Activated CD8-positive, alpha-beta memory T cell treated with anti-CD3 and anti-CD28 coated beads, Interleukin-2, amount 50 U/mL, for 24 hours (primary cell): ENCODE data around the gene SLC6A4.
"Not testable (repeated sequence)": the region's sequence is repeated elsewhere in the genome, so short reads cannot be mapped to it uniquely, and the experiment has no call there.

Experiments
- DNase-seq: peaks from one replicate; pipeline ENCODE4 v3.0.0-alpha.2; 2020; ENCODE audit errors: extremely low read depth

SLC6A4 gene

DNA sequence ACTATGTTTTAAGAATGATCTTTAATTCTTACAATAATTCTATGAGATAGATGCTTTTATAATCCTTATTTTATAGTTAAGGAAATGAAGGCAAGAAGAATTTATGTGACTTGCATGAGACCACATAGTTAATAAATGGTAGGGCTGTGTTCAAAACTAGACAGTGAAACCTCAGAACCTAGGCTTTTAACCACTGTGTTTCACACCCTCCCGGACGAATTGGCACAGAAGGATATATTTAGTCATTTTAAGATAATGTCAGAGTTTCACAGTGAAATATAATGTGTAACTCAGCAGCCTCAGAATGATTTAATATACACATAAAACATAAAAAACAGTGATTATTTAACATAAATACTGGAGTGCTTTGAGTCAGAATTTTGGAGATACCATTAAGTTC lies 61.8 kb downstream of the SLC6A4 start:
- peak; percentile 4 for DNase-seq

DNA sequence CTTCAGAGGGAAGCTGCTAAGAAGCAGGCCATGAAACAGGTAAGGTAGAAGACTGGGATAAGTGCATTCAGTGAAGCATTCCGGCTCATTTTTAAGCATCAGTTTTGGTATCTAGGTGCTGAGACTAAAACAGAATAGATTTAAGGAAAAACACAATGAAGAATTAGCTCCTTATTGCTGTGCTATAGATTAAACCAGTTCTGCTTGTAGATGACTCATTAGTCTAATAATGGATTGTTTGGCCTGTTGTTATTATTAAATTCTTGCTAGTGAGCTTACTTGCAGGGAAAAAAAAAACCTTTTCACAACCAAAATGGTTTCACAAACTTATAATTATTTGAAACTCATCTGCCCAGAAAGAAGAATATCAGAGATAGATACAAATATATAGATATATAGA lies 62.9 kb downstream of the SLC6A4 start:
- DNase-seq, result no peak

DNA sequence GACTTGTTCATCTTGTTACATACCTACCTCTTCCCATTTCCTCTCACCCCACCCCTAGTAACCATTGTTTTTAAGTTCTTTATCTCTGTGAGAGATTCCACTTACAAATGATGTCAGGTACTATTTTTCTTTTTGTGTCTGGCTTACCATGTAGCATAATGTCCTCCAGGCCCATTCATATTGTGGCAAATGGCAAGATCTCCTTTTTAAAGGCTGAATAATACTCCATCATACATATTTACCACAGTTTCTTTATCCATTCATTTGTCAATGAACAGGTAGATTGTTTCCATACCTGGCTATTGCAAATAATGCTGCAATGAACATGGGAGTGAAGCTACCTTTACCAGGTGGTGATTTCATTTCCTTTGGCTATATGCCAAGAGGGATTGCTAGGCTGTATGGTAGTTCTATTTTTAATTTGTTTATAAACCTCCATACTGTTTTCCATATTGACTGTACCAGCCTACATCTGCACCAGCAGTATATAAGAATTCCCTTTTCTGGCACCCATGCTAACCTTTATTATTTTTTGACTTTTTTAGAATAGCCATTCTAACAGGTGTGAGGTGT lies 65.0 kb downstream of the SLC6A4 start:
- DNase-seq, result no peak

DNA sequence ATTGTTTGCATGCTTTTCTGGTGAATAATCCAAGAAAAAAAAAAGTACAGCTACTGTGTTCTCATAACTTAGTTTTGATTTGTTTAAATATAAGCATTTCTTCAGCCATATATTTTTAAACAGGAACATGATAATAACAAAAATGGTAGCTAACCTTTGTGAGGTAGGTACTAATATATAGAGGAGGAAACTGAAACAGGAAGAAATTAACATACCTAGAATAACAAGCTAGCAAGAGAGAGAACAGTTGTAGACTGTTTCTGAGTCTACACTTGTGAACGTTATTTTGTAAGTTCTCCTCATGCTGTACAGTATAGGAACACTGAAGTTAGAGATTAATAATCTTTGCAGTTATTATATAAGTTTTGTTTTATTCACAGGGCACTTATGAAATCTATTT lies 69.5 kb downstream of the SLC6A4 start:
- DNase-seq, result no peak

DNA sequence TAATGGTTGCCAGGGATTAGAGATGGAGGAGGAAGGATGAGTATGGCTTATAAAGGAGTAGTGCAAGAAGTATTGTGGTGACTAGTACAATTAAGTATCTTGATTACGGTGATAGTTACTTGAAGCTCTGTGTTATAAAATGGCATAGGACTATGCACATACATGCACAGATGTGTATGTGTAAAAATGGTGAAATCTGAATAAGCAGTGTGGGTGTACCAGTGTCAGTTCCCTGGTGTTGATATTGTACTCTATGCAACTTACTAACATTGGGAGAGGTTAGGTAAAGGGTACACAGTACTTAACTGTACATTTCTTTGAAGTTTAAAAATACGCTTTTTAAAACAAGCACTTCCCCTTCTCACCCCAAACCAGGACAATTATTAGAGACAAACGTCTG lies 70.3 kb downstream of the SLC6A4 start:
- no peak for DNase-seq

DNA sequence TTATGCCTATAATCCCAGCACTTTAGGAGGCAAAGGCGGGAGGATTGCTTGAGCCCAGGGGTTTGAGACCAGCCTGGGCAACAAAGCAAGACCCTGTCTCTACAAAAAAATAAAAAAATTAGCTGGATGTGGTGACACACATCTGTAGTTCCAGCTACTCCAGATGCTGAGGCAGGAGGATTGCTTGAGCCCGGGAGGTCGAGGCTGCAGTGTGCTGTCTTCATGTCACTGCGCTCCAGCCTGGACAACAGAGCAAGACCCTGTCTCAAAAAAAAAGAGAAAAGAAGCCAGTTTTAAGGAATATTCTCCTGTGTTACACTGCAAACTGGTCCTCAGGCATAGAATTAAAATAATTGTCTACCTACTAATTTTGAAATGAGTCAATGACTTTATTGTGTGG lies 71.0 kb downstream of the SLC6A4 start:
- no peak for DNase-seq

DNA sequence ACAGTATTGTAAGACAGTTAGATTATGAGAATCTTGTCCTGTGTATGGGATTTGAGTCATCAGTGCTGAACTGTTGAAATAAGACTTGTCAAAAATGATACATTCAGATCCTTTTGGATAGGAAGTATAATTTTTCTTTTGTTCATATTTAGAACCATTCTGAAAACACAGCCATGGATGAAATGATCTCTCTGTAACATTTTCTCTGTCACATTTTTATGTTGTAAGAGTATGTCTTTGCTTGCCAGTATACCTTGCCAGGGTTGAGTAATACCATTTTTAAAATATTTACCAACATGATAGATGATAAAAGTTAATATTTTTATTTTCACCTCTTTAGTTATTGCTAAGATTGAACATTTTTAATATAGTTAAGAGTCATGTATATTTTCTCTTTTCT lies 73.9 kb downstream of the SLC6A4 start:
- no peak for DNase-seq

DNA sequence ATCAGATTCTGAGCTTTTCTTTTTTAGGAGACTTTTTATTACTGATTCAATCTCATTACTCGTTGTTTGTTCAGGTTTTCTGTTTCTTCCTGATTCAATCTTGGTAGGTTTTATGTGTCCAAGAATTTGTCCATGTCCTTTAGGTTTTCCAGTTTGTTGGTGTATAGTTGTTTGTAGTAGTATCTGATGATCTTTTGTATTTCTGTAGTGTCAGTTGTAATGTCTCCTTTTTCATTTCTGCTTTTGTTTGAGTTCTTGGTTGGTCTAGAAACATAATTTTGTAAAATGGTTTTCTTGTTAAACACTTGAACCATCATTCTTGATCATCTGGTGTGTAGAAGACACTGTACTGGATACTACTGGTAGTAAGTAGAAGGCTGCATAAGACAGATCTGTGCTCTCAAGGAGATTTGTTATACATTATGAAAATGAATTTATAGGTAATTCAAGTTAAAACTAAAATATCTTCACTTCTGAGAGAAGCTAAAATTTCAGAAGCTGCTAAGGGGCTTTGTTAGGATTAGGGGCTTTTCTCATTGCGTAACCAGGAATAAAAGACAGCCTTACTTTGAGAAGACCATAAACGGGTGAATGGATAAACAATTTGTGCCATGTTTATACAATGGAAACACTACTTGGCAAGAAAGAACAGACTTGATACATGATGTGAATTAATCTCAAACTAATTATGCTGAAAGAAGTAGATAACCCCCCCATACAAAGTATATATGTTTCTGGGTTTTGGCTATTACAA lies 74.9 kb downstream of the SLC6A4 start:
- DNase-seq, result no peak

DNA sequence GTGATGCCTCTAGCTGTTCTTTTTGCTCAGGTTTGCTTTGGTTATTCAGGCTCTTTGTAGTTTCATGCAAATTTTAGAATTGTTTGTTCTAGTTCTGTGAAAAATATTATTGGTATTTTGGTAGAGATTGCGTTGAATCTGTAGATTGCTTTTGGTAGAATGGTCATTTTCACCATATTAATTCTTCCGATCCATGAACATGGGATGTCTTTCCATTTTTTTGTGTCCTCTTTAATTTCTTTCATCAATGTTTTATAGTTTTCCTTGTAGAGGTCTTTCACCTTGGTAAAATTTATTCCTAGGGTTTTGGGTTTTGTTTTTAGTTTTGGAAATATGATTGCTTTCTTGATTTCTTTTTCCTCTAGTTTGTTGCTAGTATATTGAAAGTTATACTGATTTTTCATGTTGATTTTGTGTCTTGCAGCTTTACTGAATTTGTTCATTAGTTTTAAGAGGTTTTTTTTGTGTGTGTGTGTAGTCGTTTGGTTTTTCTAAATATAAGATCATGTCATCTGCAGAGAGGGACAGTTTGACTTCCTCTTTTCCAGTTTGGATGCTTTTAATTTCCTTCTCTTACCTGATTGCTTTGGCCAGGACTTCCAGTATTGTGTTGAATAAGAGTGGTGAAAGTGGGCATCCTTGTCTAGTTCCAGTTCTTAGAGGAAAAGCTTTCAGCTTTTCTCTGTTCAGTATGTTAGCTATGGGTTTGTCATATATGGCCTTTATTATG lies 76.4 kb downstream of the SLC6A4 start:
- no peak for DNase-seq

DNA sequence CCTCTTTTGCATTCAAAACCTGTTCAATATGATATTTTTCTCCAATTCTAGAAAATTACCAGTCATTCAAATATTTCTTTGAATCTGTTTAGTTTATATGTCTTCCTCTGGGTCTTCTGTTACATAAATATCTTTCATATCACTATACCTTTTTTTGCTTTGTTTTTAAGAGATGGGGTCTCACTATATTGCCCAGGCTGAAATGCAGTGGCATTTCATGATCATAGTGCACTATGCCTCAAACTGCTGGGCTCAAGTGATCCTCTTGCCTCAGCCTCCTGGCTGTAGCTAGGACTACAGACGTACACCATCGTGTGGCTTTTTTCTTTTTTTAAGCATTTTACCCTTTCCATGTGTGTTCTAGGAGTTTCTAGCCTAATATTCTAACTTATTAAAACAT lies 80.1 kb downstream of the SLC6A4 start:
- no peak for DNase-seq

DNA sequence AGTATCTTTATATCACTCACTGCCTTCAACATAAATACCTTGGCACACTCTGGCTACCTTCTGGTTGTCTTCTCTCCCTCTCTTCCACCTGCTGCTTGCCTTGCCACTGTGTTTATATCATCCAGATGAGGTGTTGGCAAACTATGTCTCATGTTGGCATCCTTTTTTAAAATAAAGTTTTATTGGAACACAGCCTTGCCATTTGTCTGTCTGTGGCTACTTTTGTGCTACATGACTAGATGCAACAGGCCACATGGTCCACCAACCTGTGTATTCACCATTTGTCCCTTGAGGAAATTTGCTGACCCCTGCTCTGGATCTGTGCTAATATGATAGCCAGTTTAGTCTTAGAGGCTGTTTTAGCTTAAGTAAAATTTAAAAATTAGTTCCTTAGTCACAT lies 82.0 kb downstream of the SLC6A4 start:
- no peak for DNase-seq

DNA sequence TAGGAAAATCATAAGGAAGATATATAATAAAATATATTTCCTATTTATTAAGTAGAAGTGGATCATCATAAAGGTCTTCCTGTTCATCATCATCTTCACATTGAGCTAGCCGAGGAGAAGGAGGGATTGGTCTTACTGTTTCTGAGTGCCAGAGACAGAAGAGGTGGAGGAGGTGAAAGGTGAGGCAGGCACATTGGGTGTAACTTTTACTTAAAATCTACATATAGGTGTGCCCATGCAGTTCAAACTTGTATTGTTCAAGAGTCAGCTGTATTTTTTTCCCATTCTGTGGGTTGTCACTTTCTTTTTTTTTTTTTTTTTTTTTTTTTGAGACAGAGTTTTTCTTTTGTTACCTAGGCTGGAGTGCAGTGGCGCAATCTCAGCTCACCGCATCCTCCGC lies 84.0 kb downstream of the SLC6A4 start:
- no peak for DNase-seq

DNA sequence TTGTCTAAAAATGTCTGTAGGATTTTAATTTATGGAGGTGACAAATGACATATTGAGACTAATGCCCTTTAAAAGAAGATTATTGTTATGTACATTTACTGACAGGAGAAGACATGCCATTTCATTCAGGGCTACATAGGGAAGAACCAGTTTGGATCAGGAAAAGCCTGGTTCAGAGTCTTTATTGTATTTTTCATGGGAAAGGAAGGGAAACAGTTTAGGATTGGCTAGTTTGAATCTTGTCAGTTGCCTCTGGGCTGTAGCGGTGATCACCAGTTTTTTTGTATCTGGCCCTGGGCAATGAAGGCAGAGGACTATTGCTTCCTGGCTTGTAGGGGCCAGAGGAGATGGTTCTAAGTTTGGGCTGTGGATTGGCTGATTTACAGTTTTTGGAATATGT lies 87.1 kb downstream of the SLC6A4 start:
- no peak for DNase-seq

DNA sequence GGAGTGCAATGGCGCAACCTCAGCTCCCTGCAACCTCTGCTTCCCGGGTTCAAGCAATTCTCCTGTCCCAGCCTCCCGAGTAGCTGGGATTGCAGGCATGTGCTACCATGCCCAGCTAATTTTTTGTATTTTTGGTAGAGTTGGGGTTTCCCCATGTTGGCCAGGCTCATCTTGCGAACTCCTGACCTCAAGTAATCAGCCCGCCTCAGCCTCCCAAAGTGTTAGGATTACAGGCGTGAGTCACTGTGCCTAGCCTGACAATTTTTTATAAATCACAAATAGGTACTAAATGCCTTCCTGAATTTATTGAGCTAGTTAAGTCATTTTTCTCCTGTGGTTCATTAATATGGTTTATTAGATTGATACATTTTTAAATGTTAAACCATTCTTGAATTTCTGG lies 87.6 kb downstream of the SLC6A4 start:
- not testable (repeated sequence) for DNase-seq
